Neural progenitor cell (in vitro differentiated cells): ENCODE data around the gene OR13J1. TPM values are rescaled to one million over a fixed set of nuclear protein-coding genes. Genes with fewer than 3 reads are reported as not detected.

Experiments
- DNase-seq: peaks from one replicate; pipeline ENCODE4 v3.0.0-alpha.2; 2016; ENCODE audit warnings: low spot score
- H2AFZ ChIP-seq: fragments of 200-600 bp; sonication (generic); replicated peaks from 2 replicates; pipeline ENCODE4 v1.6.1; 2016; ENCODE audit warnings: antibody characterized with exemption
- H3F3A ChIP-seq: fragments of 200-600 bp; sonication (generic); 2 replicates; pipeline ENCODE4 v1.6.1; 2016; ENCODE audit warnings: antibody characterized with exemption, low read depth
- H3K27ac ChIP-seq: fragments of 200-600 bp; sonication (generic); 2 replicates; pipeline ENCODE4 v1.5.1; 2016; ENCODE audit warnings: mild to moderate bottlenecking
- H3K27me3 ChIP-seq: fragments of 200-600 bp; sonication (generic); 2 replicates; pipeline ENCODE4 v1.6.1; 2016; ENCODE audit warnings: mild to moderate bottlenecking, moderate library complexity
- H3K36me3 ChIP-seq: fragments of 200-600 bp; sonication (generic); 2 replicates; pipeline ENCODE4 v1.5.1; 2016
- H3K4me1 ChIP-seq: fragments of 200-600 bp; sonication (generic); 2 replicates; pipeline ENCODE4 v1.6.1; 2016; ENCODE audit warnings: mixed run types
- H3K4me2 ChIP-seq: fragments of 200-600 bp; sonication (generic); 2 replicates; pipeline ENCODE4 v1.6.1; 2016
- H3K4me3 ChIP-seq: fragments of 200-600 bp; sonication (generic); 2 replicates; pipeline ENCODE4 v1.5.1; 2016
- H3K79me2 ChIP-seq: fragments of 200-600 bp; sonication (generic); 2 replicates; pipeline ENCODE4 v1.6.1; 2016; ENCODE audit warnings: low read depth
- H3K9ac ChIP-seq: fragments of 200-600 bp; sonication (generic); 2 replicates; pipeline ENCODE4 v1.6.1; 2016
- H3K9me3 ChIP-seq: fragments of 200-600 bp; sonication (generic); 2 replicates; pipeline ENCODE4 v1.5.1; 2016; ENCODE audit warnings: low read depth
- H4K20me1 ChIP-seq: fragments of 200-600 bp; sonication (generic); 2 replicates; pipeline ENCODE4 v1.6.1; 2016; ENCODE audit warnings: low read depth
- H3K27ac Mint-ChIP-seq: 3 replicates; pipeline ENCODE4 v1.8.0; 2021; ENCODE audit warnings: mixed read lengths
- H3K27me3 Mint-ChIP-seq: 2 replicates; pipeline ENCODE4 v1.8.0; 2022; ENCODE audit warnings: low read depth, mild to moderate bottlenecking, inconsistent platforms, moderate library complexity, mixed read lengths; ENCODE audit not compliant: insufficient read depth
- H3K36me3 Mint-ChIP-seq: 3 replicates; pipeline ENCODE4 v1.8.0; 2021; ENCODE audit warnings: mixed read lengths
- H3K4me1 Mint-ChIP-seq: 3 replicates; pipeline ENCODE4 v1.8.0; 2021; ENCODE audit warnings: mixed read lengths
- H3K4me3 Mint-ChIP-seq: 3 replicates; pipeline ENCODE4 v1.8.0; 2021; ENCODE audit warnings: mild to moderate bottlenecking, moderate library complexity, mixed read lengths
- H3K9me3 Mint-ChIP-seq: 3 replicates; pipeline ENCODE4 v1.8.0; 2020; ENCODE audit warnings: mixed read lengths
- CTCF ChIP-seq: fragments of 200-600 bp; sonication (generic); IDR thresholded peaks from 2 replicates; pipeline ENCODE4 v1.5.1; 2017; ENCODE audit warnings: antibody characterized with exemption, mild to moderate bottlenecking
- EZH2 ChIP-seq: fragments of 200-600 bp; sonication (generic); IDR thresholded peaks from 2 replicates; pipeline ENCODE4 v1.6.1; 2017; ENCODE audit warnings: antibody characterized with exemption, mild to moderate bottlenecking, moderate library complexity
- EZH2phosphoT487 ChIP-seq: fragments of 200-600 bp; sonication (generic); IDR thresholded peaks from 2 replicates; pipeline ENCODE4 v1.6.1; 2017; ENCODE audit warnings: antibody characterized with exemption
- total RNA-seq: library from RNA; depleted of rRNA; stranded (reverse); fragments of >200 nt; gene quantifications from 2 replicates; pipeline ENCODE4 v1.2.3, GENCODE V29; 2015; ENCODE audit warnings: low replicate concordance

The OR13J1 gene
- total RNA-seq, 1 donor from 2014 or later = not detected

GRCh38 chr9:35856206-35856605, 14.0 kb downstream of the OR13J1 start:
- Mint-ChIP-seq H3K36me3 (peaks cover 7% of the 10 kb centered on the region), H3K4me1 (no peaks in the 10 kb centered on the region), H3K4me3 (no peak overlapping the region), H3K27ac (no peak overlapping the region), H3K27me3 (peaks cover 3% of the 10 kb centered on the region), H3K9me3 (no peaks in the 10 kb centered on the region)
- DNase-seq = no peak
- no peaks in the 10 kb centered on the region for H3K27me3 ChIP-seq
- H3K79me2 ChIP-seq = no peaks in the 10 kb centered on the region
- H2AFZ ChIP-seq = no peak overlapping the region
- TF ChIP-seq CTCF (no peak), EZH2phosphoT487 (no peak), EZH2 (no peak)
- H3K4me1 ChIP-seq = no peaks in the 10 kb centered on the region
- no peaks in the 10 kb centered on the region for H4K20me1 ChIP-seq
- no peaks in the 10 kb centered on the region for H3F3A ChIP-seq
- H3K36me3 ChIP-seq = no peaks in the 10 kb centered on the region
- H3K9me3 ChIP-seq = no peaks in the 10 kb centered on the region
- H3K9ac ChIP-seq = no peak overlapping the region
- no peak overlapping the region for H3K27ac ChIP-seq
- H3K4me3 ChIP-seq = no peak overlapping the region
- H3K4me2 ChIP-seq = no peak overlapping the region

- peaks cover 5% of the 10 kb centered on the region for H4K20me1 ChIP-seq
- H3K79me2 ChIP-seq = no peaks in the 10 kb centered on the region
- TF ChIP-seq EZH2phosphoT487 = no peak
- no peak for TF ChIP-seq CTCF
- no peak for TF ChIP-seq EZH2
- no peaks in the 10 kb centered on the region for H3K4me1 Mint-ChIP-seq
- no peak overlapping the region for H3K9ac ChIP-seq
- DNase-seq = no peak
- H3K36me3 ChIP-seq = no peaks in the 10 kb centered on the region
- no peaks in the 10 kb centered on the region for H3F3A ChIP-seq
- H3K9me3 ChIP-seq = no peaks in the 10 kb centered on the region
- H3K27me3 Mint-ChIP-seq = peaks cover 3% of the 10 kb centered on the region
- H3K27ac ChIP-seq = no peak overlapping the region
- H3K9me3 Mint-ChIP-seq = no peaks in the 10 kb centered on the region
- no peak overlapping the region for H3K4me3 ChIP-seq
- peak overlapping the region; percentile 29 for H3K27ac Mint-ChIP-seq
- H3K36me3 Mint-ChIP-seq = peaks cover 7% of the 10 kb centered on the region
- no peak overlapping the region for H3K4me2 ChIP-seq
- H3K4me1 ChIP-seq = no peaks in the 10 kb centered on the region
- no peak overlapping the region for H2AFZ ChIP-seq
- no peak overlapping the region for H3K4me3 Mint-ChIP-seq
- H3K27me3 ChIP-seq = no peaks in the 10 kb centered on the region
Measured at GRCh38 chr9:35854091-35854762, 16.0 kb downstream of the OR13J1 start.

- H3K4me3 ChIP-seq = no peak overlapping the region
Measured at GRCh38 chr9:35852876-35853865, 17.0 kb downstream of the OR13J1 start.

More at GRCh38 chr9:35852876-35853865, 17.0 kb downstream of the OR13J1 start:
- no peaks in the 10 kb centered on the region for H3K9me3 ChIP-seq
- no peak overlapping the region for H3K27ac ChIP-seq
- H3K4me2 ChIP-seq = no peak overlapping the region
- H3K4me1 ChIP-seq = no peaks in the 10 kb centered on the region
- H3K9ac ChIP-seq = no peak overlapping the region
- no peaks in the 10 kb centered on the region for H3K79me2 ChIP-seq
- H3K36me3 Mint-ChIP-seq = peaks cover 10% of the 10 kb centered on the region
- H3F3A ChIP-seq = no peaks in the 10 kb centered on the region
- no peak overlapping the region for H3K4me3 Mint-ChIP-seq
- no peak overlapping the region for H2AFZ ChIP-seq
- peaks cover 5% of the 10 kb centered on the region for H4K20me1 ChIP-seq
- no peaks in the 10 kb centered on the region for H3K4me1 Mint-ChIP-seq
- no peak overlapping the region for H3K27ac Mint-ChIP-seq
- no peak for DNase-seq
- no peaks in the 10 kb centered on the region for H3K9me3 Mint-ChIP-seq
- TF ChIP-seq EZH2 (no peak), CTCF (no peak), EZH2phosphoT487 (no peak)
- H3K27me3 ChIP-seq = no peaks in the 10 kb centered on the region
- peaks cover 3% of the 10 kb centered on the region for H3K27me3 Mint-ChIP-seq
- no peaks in the 10 kb centered on the region for H3K36me3 ChIP-seq
